Left renal pelvis (tissue), 4 donors: ENCODE data around the gene SH3GL3. TPM values are rescaled to one million over a fixed set of nuclear protein-coding genes. Genes with fewer than 3 reads are reported as not detected.

Source experiments
- DNase-seq, 4 donors: peaks; one replicate each; pipeline ENCODE4 v3.0.0-alpha.2; 2013; ENCODE audit warnings: low read depth in 4 of 4, low spot score in 3 of 4
- polyA plus RNA-seq, 4 donors: library from polyadenylated mRNA; unstranded; fragments of 120-200 nt; gene quantifications; one replicate each; pipeline ENCODE4 v1.2.1, GENCODE V29; 2013; ENCODE audit not compliant: insufficient read length in 4 of 4

Gene SH3GL3
- polyA plus RNA-seq, 4 donors = 9.0 to 12.1 (median 9.5) TPM

- DNase-seq = no peak
Measured at GRCh38 chr15:83561661-83562060, 114.5 kb downstream of the SH3GL3 start.

- no peak for DNase-seq
Measured at GRCh38 chr15:83565138-83565537, 118.0 kb downstream of the SH3GL3 start.

GRCh38 chr15:83565553-83566159, 118.5 kb downstream of the SH3GL3 start:
- no peak for DNase-seq

GRCh38 chr15:83567318-83567717, 120.2 kb downstream of the SH3GL3 start:
- DNase-seq = no peak

- no peak for DNase-seq
Measured at GRCh38 chr15:83569341-83569740, 122.2 kb downstream of the SH3GL3 start.

GRCh38 chr15:83570756-83571155, 123.6 kb downstream of the SH3GL3 start:
- DNase-seq = no peak

GRCh38 chr15:83571820-83572707, 124.9 kb downstream of the SH3GL3 start:
- peak in 1 of 4 donors; percentile 20 for DNase-seq

GRCh38 chr15:83574345-83574744, 127.2 kb downstream of the SH3GL3 start:
- no peak for DNase-seq

GRCh38 chr15:83578691-83579090, 131.6 kb downstream of the SH3GL3 start:
- DNase-seq = no peak

GRCh38 chr15:83581381-83581780, 134.2 kb downstream of the SH3GL3 start:
- DNase-seq = no peak

GRCh38 chr15:83582381-83582780, 135.2 kb downstream of the SH3GL3 start:
- no peak for DNase-seq

GRCh38 chr15:83585601-83586335, 138.6 kb downstream of the SH3GL3 start:
- DNase-seq = no peak

- no peak for DNase-seq
Measured at GRCh38 chr15:83587091-83587490, 139.9 kb downstream of the SH3GL3 start.

- DNase-seq = no peak
Measured at GRCh38 chr15:83588441-83588840, 141.3 kb downstream of the SH3GL3 start.

GRCh38 chr15:83592370-83593040, 145.4 kb downstream of the SH3GL3 start:
- peak in 2 of 4 donors; percentile 18 to 42 for DNase-seq

GRCh38 chr15:83595191-83595590, 148.1 kb downstream of the SH3GL3 start:
- no peak for DNase-seq

GRCh38 chr15:83598031-83598430, 150.9 kb downstream of the SH3GL3 start:
- no peak for DNase-seq

- no peak for DNase-seq
Measured at GRCh38 chr15:83602021-83602420, 154.9 kb downstream of the SH3GL3 start.

GRCh38 chr15:83604549-83604948, 157.4 kb downstream of the SH3GL3 start:
- no peak for DNase-seq

GRCh38 chr15:83605111-83605945, 158.2 kb downstream of the SH3GL3 start:
- DNase-seq = no peak
